Ecto neural progenitor cell (in vitro differentiated cells): ENCODE data around the gene AIRE.
"Not testable (repeated sequence)": the region's sequence is repeated elsewhere in the genome, so short reads cannot be mapped to it uniquely, and the experiment has no call there.

Source experiments
- DNase-seq: peaks from one replicate; pipeline ENCODE4 v3.0.0-alpha.2; 2018; ENCODE audit warnings: low spot score

Gene AIRE

GRCh38 chr21:44267655-44268142, 18.0 kb upstream of the AIRE start:
- no peak for DNase-seq

- no peak for DNase-seq
Measured at GRCh38 chr21:44269090-44269489, 16.6 kb upstream of the AIRE start.

GRCh38 chr21:44271558-44272283, 14.0 kb upstream of the AIRE start:
- no peak for DNase-seq

GRCh38 chr21:44272284-44272858, 13.3 kb upstream of the AIRE start:
- DNase-seq: no peak

- DNase-seq: no peak
Measured at GRCh38 chr21:44273046-44273445, 12.6 kb upstream of the AIRE start.

- DNase-seq: no peak
Measured at GRCh38 chr21:44275041-44275440, 10.6 kb upstream of the AIRE start.

- DNase-seq: no peak
Measured at GRCh38 chr21:44279354-44280260, 6.1 kb upstream of the AIRE start.

GRCh38 chr21:44281801-44282200, 3.9 kb upstream of the AIRE start:
- no peak for DNase-seq

- DNase-seq: no peak
Measured at GRCh38 chr21:44282370-44282769, 3.3 kb upstream of the AIRE start.

- DNase-seq: not testable (repeated sequence)
Measured at GRCh38 chr21:44283211-44283785, 2.4 kb upstream of the AIRE start.

GRCh38 chr21:44283948-44284347, 1.7 kb upstream of the AIRE start:
- DNase-seq: no peak

GRCh38 chr21:44286086-44286715, 525 bp downstream of the AIRE start:
- no peak for DNase-seq

GRCh38 chr21:44286716-44287632, 1.3 kb downstream of the AIRE start:
- no peak for DNase-seq

- DNase-seq: no peak
Measured at GRCh38 chr21:44288251-44289110, 2.8 kb downstream of the AIRE start.

- DNase-seq: no peak
Measured at GRCh38 chr21:44289381-44290010, 3.8 kb downstream of the AIRE start.

- no peak for DNase-seq
Measured at GRCh38 chr21:44290327-44291077, 4.8 kb downstream of the AIRE start.

- DNase-seq: no peak
Measured at GRCh38 chr21:44291078-44291935, 5.6 kb downstream of the AIRE start.
